Natural killer cell (primary cell): Measurements from ENCODE around the gene CCDC138. TPM values are rescaled to one million over a fixed set of nuclear protein-coding genes. Genes with fewer than 3 reads are reported as not detected.

Source experiments
- ATAC-seq, 3 donors: fragments of 150-1000 bp in 2 of 3; fragments of 200-7000 bp in 1 of 3; cut with Tn5 transposase; 1 replicate in 1 of 3; 2 replicates in 2 of 3; pipeline ENCODE4 v1.10.0; 2021; ENCODE audit warnings: mild to moderate bottlenecking in 2 of 3, moderate library complexity in 2 of 3
- DNase-seq, 2 donors: peaks; one replicate each; pipeline versions ENCODE4 v3.0.0 to v3.0.0-alpha.2; 2013 to 2021; ENCODE audit warnings: mixed read lengths in 1 of 2
- H3K27ac ChIP-seq: one replicate; pipeline ENCODE4 v1.5.1; 2013; ENCODE audit warnings: mild to moderate bottlenecking, low read length
- H3K27me3 ChIP-seq: one replicate; pipeline ENCODE4 v1.6.1; 2013; ENCODE audit warnings: low read length; ENCODE audit not compliant: control insufficient read depth, insufficient read depth
- H3K36me3 ChIP-seq: one replicate; pipeline ENCODE4 v1.6.1; 2013; ENCODE audit warnings: low read length; ENCODE audit not compliant: control insufficient read depth, insufficient read depth
- H3K4me1 ChIP-seq: one replicate; pipeline ENCODE4 v1.6.1; 2013; ENCODE audit warnings: low read length; ENCODE audit not compliant: control insufficient read depth, insufficient read depth
- H3K4me3 ChIP-seq: one replicate; pipeline ENCODE4 v1.5.1; 2013; ENCODE audit warnings: low read length
- H3K9me3 ChIP-seq: one replicate; pipeline ENCODE4 v1.6.1; 2013; ENCODE audit warnings: low read length; ENCODE audit not compliant: control insufficient read depth, insufficient read depth
- H3K27ac Mint-ChIP-seq, 2 donors: one replicate each; pipeline ENCODE4 v1.8.0; 2022; ENCODE audit warnings: mild to moderate bottlenecking in 2 of 2, mixed read lengths in 2 of 2, moderate library complexity in 1 of 2
- H3K27me3 Mint-ChIP-seq, 2 donors: one replicate each; pipeline ENCODE4 v1.8.0; 2022; ENCODE audit warnings: low read depth in 2 of 2, mixed read lengths in 2 of 2
- H3K36me3 Mint-ChIP-seq: one replicate; pipeline ENCODE4 v1.8.0; 2022; ENCODE audit warnings: mixed read lengths
- H3K4me1 Mint-ChIP-seq, 2 donors: one replicate each; pipeline ENCODE4 v1.8.0; 2022; ENCODE audit warnings: mixed read lengths in 2 of 2
- H3K4me3 Mint-ChIP-seq: one replicate; pipeline ENCODE4 v1.8.0; 2022; ENCODE audit warnings: mild to moderate bottlenecking, moderate library complexity, mixed read lengths
- H3K9me3 Mint-ChIP-seq, 2 donors: one replicate each; pipeline ENCODE4 v1.8.0; 2022; ENCODE audit warnings: mixed read lengths in 2 of 2
- CTCF ChIP-seq: fragments of 200-600 bp; IDR thresholded peaks from one replicate; pipeline ENCODE4 v1.8.0; 2022; ENCODE audit warnings: antibody characterized with exemption
- whole genome bisulfite sequencing: methylation state at CpG from one replicate; pipeline ENCODE4 v1.1.7; 2013; ENCODE audit warnings: missing lambda C conversion rate; ENCODE audit not compliant: insufficient coverage; 5-methylcytosine and 5-hydroxymethylcytosine counted together
- intact Hi-C: fragments of 100-400 bp; cut with micrococcal nuclease; formaldehyde crosslinking; loops from one replicate; pipeline ENCODE4 v1.14.2; 2022
- total RNA-seq, 4 donors: library from RNA; stranded (reverse); fragments of 120-200 nt in 1 of 4; gene quantifications; one replicate each; pipeline versions ENCODE4 v1.2.3 to v1.2.4, GENCODE V29; 2013 to 2022

CCDC138 gene
- total RNA-seq, 3 donors from 2014 or later (not counting 1 experiment from before 2014, with no cell fraction given) = 3.8 to 9.3 (median 5.6) TPM

- no peaks in the 10 kb centered on the region for H3K9me3 Mint-ChIP-seq
- Histone ChIP-seq H3K27me3 (no peaks in the 10 kb centered on the region), H3K4me1 (no peaks in the 10 kb centered on the region), H3K27ac (no peak overlapping the region), H3K36me3 (no peaks in the 10 kb centered on the region), H3K9me3 (no peaks in the 10 kb centered on the region), H3K4me3 (no peak overlapping the region)
- no peaks in the 10 kb centered on the region for H3K27me3 Mint-ChIP-seq
- WGBS = 85% methylated on average over 12 of the region's 12 CpGs
- H3K36me3 Mint-ChIP-seq = no peaks in the 10 kb centered on the region
- no peaks in the 10 kb centered on the region for H3K4me1 Mint-ChIP-seq
- ATAC-seq = no peak
- intact Hi-C loops = no loop called here
- no peak overlapping the region for H3K27ac Mint-ChIP-seq
- no peak for TF ChIP-seq CTCF
- DNase-seq = no peak
- no peak overlapping the region for H3K4me3 Mint-ChIP-seq
These were observed 136.6 kb downstream of the CCDC138 start for GRCh38 chr2:108923019-108923700.

- ATAC-seq = no peak
- no peaks in the 10 kb centered on the region for H3K4me1 ChIP-seq
- H3K27me3 ChIP-seq = no peaks in the 10 kb centered on the region
- H3K4me3 Mint-ChIP-seq = no peak overlapping the region
- H3K27ac ChIP-seq = no peak overlapping the region
- no peaks in the 10 kb centered on the region for H3K9me3 ChIP-seq
- peaks cover 0 to 3% of the 10 kb centered on the region in 2 donors for H3K27me3 Mint-ChIP-seq
- 91% methylated on average over 13 of the region's 13 CpGs for WGBS
- DNase-seq = no peak
- TF ChIP-seq CTCF = no peak
- intact Hi-C loops = no loop called here
- no peaks in the 10 kb centered on the region for H3K36me3 ChIP-seq
- H3K9me3 Mint-ChIP-seq = no peaks in the 10 kb centered on the region
- H3K27ac Mint-ChIP-seq = no peak overlapping the region
- no peak overlapping the region for H3K4me3 ChIP-seq
- no peaks in the 10 kb centered on the region for H3K4me1 Mint-ChIP-seq
- no peaks in the 10 kb centered on the region for H3K36me3 Mint-ChIP-seq
These were observed 137.4 kb downstream of the CCDC138 start for GRCh38 chr2:108923736-108924579.

- Mint-ChIP-seq H3K36me3 (no peaks in the 10 kb centered on the region), H3K9me3 (no peaks in the 10 kb centered on the region), H3K4me3 (no peak overlapping the region), H3K4me1 (no peaks in the 10 kb centered on the region), H3K27me3 (peaks cover 0 to 3% of the 10 kb centered on the region in 2 donors), H3K27ac (no peak overlapping the region)
- DNase-seq (no peak), ATAC-seq (no peak)
- Histone ChIP-seq H3K36me3 (no peaks in the 10 kb centered on the region), H3K27ac (no peak overlapping the region), H3K9me3 (no peaks in the 10 kb centered on the region), H3K27me3 (no peaks in the 10 kb centered on the region), H3K4me3 (no peak overlapping the region), H3K4me1 (no peaks in the 10 kb centered on the region)
- 82% methylated on average over 14 of the region's 14 CpGs for WGBS
- no peak for TF ChIP-seq CTCF
- intact Hi-C loops = loop anchor here (5.0 kb wide), 1 partner anchor 423 kb away; no protein-coding TSS in a partner anchor
These were observed 138.1 kb downstream of the CCDC138 start for GRCh38 chr2:108924580-108925251.
